ENCODE results near the gene OR10G8. TPM values are rescaled to one million over a fixed set of nuclear protein-coding genes. Genes with fewer than 3 reads are reported as not detected.

OR10G8 gene
- polyA plus RNA-seq, 3 donors, result not detected

DNA sequence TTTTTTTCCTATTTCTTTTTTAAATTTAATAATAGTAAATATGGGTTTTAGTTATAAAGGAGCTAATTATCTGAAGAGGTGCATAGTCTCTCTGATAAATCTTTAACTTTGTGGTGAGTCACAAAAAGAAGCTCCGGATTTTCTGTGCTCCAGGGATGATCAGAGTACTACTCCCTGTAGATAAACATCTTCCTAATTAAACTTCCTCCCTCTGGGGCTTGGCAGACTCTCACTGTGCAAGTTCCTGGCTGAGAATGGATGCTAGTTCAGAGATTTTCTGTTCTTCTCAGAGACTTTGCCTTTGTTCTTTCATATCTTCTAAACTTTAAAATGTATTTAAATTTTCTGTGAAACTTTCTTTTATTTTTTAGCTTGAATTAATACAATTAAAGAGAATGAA is 14.7 kb downstream of the OR10G8 start, which contains the start of gene OR10G7:
Gene OR10G7 (minus strand): TSS at position 72 of the 400 bp plus-strand sequence. CDS start 2,324 bp downstream, outside the sequence.
- no peak within 1 kb of the TSS for H3K27ac ChIP-seq (ENCODE audit: low read depth in 1 of 2, low read length in 2 of 2)
- H2AFZ ChIP-seq (ENCODE audit: insufficient read depth, low read depth, low read length, poor library complexity, severe bottlenecking), result no peak within 1 kb of the TSS
- no peaks in the 10 kb centered on the region for H3K27me3 ChIP-seq (ENCODE audit: control insufficient read depth in 2 of 2, insufficient read depth in 2 of 2, low read length in 2 of 2)
- Mint-ChIP-seq H3K27ac (no peak within 1 kb of the TSS), H3K9me3 (no peaks in the 10 kb centered on the region), H3K27me3 (ENCODE audit: low read depth in 3 of 3) (peaks cover 0 to 2% (median 0%) of the 10 kb centered on the region in 3 donors), H3K4me3 (no peak within 1 kb of the TSS), H3K4me1 (no peaks in the 10 kb centered on the region), H3K36me3 (no peaks in the 10 kb centered on the region)
- no peaks in the 10 kb centered on the region for H3K36me3 ChIP-seq (replicated peaks in 1 of 2; ENCODE audit: control insufficient read depth in 1 of 2, insufficient read depth in 2 of 2, low read length in 2 of 2)
- no peak within 1 kb of the TSS for H3K4me2 ChIP-seq (replicated peaks; ENCODE audit: extremely low read depth, low read length, poor library complexity, severe bottlenecking)
- intact Hi-C loops (cut with micrococcal nuclease), result no loop called here
- H3K4me3 ChIP-seq (replicated peaks in 1 of 3; ENCODE audit: low read depth in 2 of 3, low read length in 3 of 3), result no peak within 1 kb of the TSS
- no peak for TF ChIP-seq CTCF (IDR thresholded peaks at IDR 0.05)
- WGBS (ENCODE audit: insufficient coverage), result no CpG with 5 or more reads among the region's 1 CpG
- no peaks in the 10 kb centered on the region for H3K79me2 ChIP-seq (ENCODE audit: insufficient read depth, low read length)
- DNase-seq, result no peak
- no peaks in the 10 kb centered on the region for H3K4me1 ChIP-seq (ENCODE audit: control insufficient read depth in 1 of 2, insufficient read depth in 2 of 2, low read length in 2 of 2)
- no peak within 1 kb of the TSS for H3K9ac ChIP-seq (ENCODE audit: insufficient read depth, low read length, poor library complexity, severe bottlenecking)
- no peaks in the 10 kb centered on the region for H4K20me1 ChIP-seq (ENCODE audit: insufficient read depth, low read length)
- H3K9me3 ChIP-seq (replicated peaks in 1 of 2; ENCODE audit: control insufficient read depth in 1 of 2, insufficient read depth in 1 of 2, low read length in 2 of 2), result no peaks in the 10 kb centered on the region

DNA sequence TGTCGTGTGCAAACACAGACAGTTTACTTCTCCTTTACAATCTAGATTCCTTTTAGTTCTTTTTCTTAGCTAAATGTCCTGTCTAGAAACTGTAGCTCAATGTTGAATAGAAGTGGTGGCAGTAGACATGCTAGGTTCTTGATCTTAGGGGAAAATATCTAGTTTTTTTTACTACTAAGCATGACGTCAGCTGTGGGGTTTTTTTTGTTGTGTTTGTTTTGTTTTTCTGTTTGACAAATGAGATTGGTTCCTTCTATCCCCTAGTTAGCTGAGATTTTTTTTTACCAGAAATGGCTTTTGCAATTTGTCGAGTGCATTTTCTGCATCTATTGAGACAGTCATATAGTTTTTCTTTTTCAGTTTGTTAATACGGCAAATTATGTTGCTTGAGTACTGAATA is 16.8 kb downstream of the OR10G8 start:
- WGBS (ENCODE audit: insufficient coverage), result 100% methylated on average over 1 of the region's 4 CpGs
- H3K27me3 Mint-ChIP-seq (ENCODE audit: low read depth in 3 of 3), result peaks cover 0 to 2% (median 0%) of the 10 kb centered on the region in 3 donors
- H3K4me3 ChIP-seq (replicated peaks in 1 of 3; ENCODE audit: low read depth in 2 of 3, low read length in 3 of 3), result no peak overlapping the region
- no peaks in the 10 kb centered on the region for H3K36me3 ChIP-seq (replicated peaks in 1 of 2; ENCODE audit: control insufficient read depth in 1 of 2, insufficient read depth in 2 of 2, low read length in 2 of 2)
- H3K27ac Mint-ChIP-seq, result no peak overlapping the region
- H3K4me2 ChIP-seq (replicated peaks; ENCODE audit: extremely low read depth, low read length, poor library complexity, severe bottlenecking), result no peak overlapping the region
- H3K27me3 ChIP-seq (ENCODE audit: control insufficient read depth in 2 of 2, insufficient read depth in 2 of 2, low read length in 2 of 2), result no peaks in the 10 kb centered on the region
- intact Hi-C loops (cut with micrococcal nuclease), result no loop called here
- no peak overlapping the region for H3K9ac ChIP-seq (ENCODE audit: insufficient read depth, low read length, poor library complexity, severe bottlenecking)
- no peaks in the 10 kb centered on the region for H4K20me1 ChIP-seq (ENCODE audit: insufficient read depth, low read length)
- no peak overlapping the region for H3K27ac ChIP-seq (ENCODE audit: low read depth in 1 of 2, low read length in 2 of 2)
- H3K4me3 Mint-ChIP-seq, result no peak overlapping the region
- H3K4me1 ChIP-seq (ENCODE audit: control insufficient read depth in 1 of 2, insufficient read depth in 2 of 2, low read length in 2 of 2), result no peaks in the 10 kb centered on the region
- no peaks in the 10 kb centered on the region for H3K9me3 ChIP-seq (replicated peaks in 1 of 2; ENCODE audit: control insufficient read depth in 1 of 2, insufficient read depth in 1 of 2, low read length in 2 of 2)
- no peaks in the 10 kb centered on the region for H3K9me3 Mint-ChIP-seq
- no peaks in the 10 kb centered on the region for H3K36me3 Mint-ChIP-seq
- H3K79me2 ChIP-seq (ENCODE audit: insufficient read depth, low read length), result no peaks in the 10 kb centered on the region
- no peak for DNase-seq
- TF ChIP-seq CTCF (IDR thresholded peaks at IDR 0.05), result no peak
- H2AFZ ChIP-seq (ENCODE audit: insufficient read depth, low read depth, low read length, poor library complexity, severe bottlenecking), result no peak overlapping the region
- no peaks in the 10 kb centered on the region for H3K4me1 Mint-ChIP-seq
